Testis (tissue), 2 donors: ENCODE data around the gene IGSF21.

Experiments used
- CTCF ChIP-seq, 3 experiments: fragments of 450-650 bp in 2 of 3; fragments of 200-600 bp in 1 of 3; sonication (generic) in 1 of 3; IDR thresholded peaks; one replicate each; pipeline ENCODE4 v1.5.1; 2016 to 2019; ENCODE audit warnings: antibody characterized with exemption in 3 of 3, mild to moderate bottlenecking in 2 of 3, moderate library complexity in 1 of 3
- POLR2A ChIP-seq: fragments of 450-650 bp; IDR thresholded peaks from one replicate; pipeline ENCODE4 v1.6.1; 2017; ENCODE audit warnings: antibody characterized with exemption, mild to moderate bottlenecking, moderate library complexity

- no peak for TF ChIP-seq CTCF (IDR thresholded peaks at IDR 0.05)
- no peak for TF ChIP-seq POLR2A
Measured at GRCh38 chr1:18123467-18123992, 15.9 kb downstream of the IGSF21 start.
